Mesendoderm (in vitro differentiated cells): Measurements from ENCODE around the gene PKLR.
"Not testable (repeated sequence)": the region's sequence is repeated elsewhere in the genome, so short reads cannot be mapped to it uniquely, and the experiment has no call there.

Experiments used
- DNase-seq: peaks from one replicate; pipeline ENCODE4 v3.0.0; 2013
- H2AK5ac ChIP-seq: 2 replicates; pipeline ENCODE4 v1.6.1; 2013; ENCODE audit warnings: low read length, inconsistent platforms
- H2BK120ac ChIP-seq: 2 replicates; pipeline ENCODE4 v1.6.1; 2013; ENCODE audit warnings: low read depth, mild to moderate bottlenecking, low read length, moderate library complexity, mixed read lengths
- H2BK15ac ChIP-seq: replicated peaks from 2 replicates; pipeline ENCODE4 v1.6.1; 2013; ENCODE audit warnings: low read depth, mild to moderate bottlenecking, moderate library complexity
- H2BK5ac ChIP-seq: 2 replicates; pipeline ENCODE4 v1.6.1; 2013; ENCODE audit warnings: low read length, inconsistent platforms
- H3K18ac ChIP-seq: 2 replicates; pipeline ENCODE4 v1.6.1; 2013; ENCODE audit warnings: mild to moderate bottlenecking, low read length, mixed read lengths
- H3K23ac ChIP-seq: one replicate; pipeline ENCODE4 v1.6.1; 2013; ENCODE audit warnings: low read length
- H3K27ac ChIP-seq: 2 replicates; pipeline ENCODE4 v1.5.1; 2013; ENCODE audit warnings: low read depth, mild to moderate bottlenecking, inconsistent platforms, low read length, moderate library complexity
- H3K27me3 ChIP-seq: 2 replicates; pipeline ENCODE4 v1.6.1; 2013; ENCODE audit warnings: low read length, control low read depth, mild to moderate bottlenecking, inconsistent platforms; ENCODE audit not compliant: insufficient read depth, poor library complexity
- H3K36me3 ChIP-seq: 2 replicates; pipeline ENCODE4 v1.6.1; 2013; ENCODE audit warnings: low read length, inconsistent platforms; ENCODE audit not compliant: control insufficient read depth, insufficient read depth
- H3K4ac ChIP-seq: one replicate; pipeline ENCODE4 v1.6.1; 2013; ENCODE audit warnings: low read depth, mild to moderate bottlenecking, low read length, moderate library complexity
- H3K4me1 ChIP-seq: 2 replicates; pipeline ENCODE4 v1.6.1; 2013; ENCODE audit warnings: low read depth, low read length, inconsistent platforms; ENCODE audit not compliant: control insufficient read depth
- H3K4me2 ChIP-seq: 2 replicates; pipeline ENCODE4 v1.6.1; 2013; ENCODE audit warnings: low read length
- H3K4me3 ChIP-seq: 2 replicates; pipeline ENCODE4 v1.5.1; 2013; ENCODE audit warnings: mild to moderate bottlenecking, low read length
- H3K56ac ChIP-seq: one replicate; pipeline ENCODE4 v1.6.1; 2013; ENCODE audit warnings: low read length
- H3K79me1 ChIP-seq: 2 replicates; pipeline ENCODE4 v1.6.1; 2013; ENCODE audit warnings: low read length, inconsistent platforms
- H3K79me2 ChIP-seq: 2 replicates; pipeline ENCODE4 v1.6.1; 2013; ENCODE audit warnings: mild to moderate bottlenecking, low read length; ENCODE audit not compliant: control insufficient read depth, insufficient read depth
- H3K9ac ChIP-seq: 2 replicates; pipeline ENCODE4 v1.6.1; 2013; ENCODE audit warnings: low read length, inconsistent platforms
- H4K5ac ChIP-seq: one replicate; pipeline ENCODE4 v1.6.1; 2013; ENCODE audit warnings: low read length
- H4K8ac ChIP-seq: one replicate; pipeline ENCODE4 v1.6.1; 2013; ENCODE audit warnings: low read depth, mild to moderate bottlenecking, control low read depth, low read length, moderate library complexity
- WGBS: extraction: QIAGEN DNeasy Blood & Tissue Kit; methylation state at CpG from one replicate; pipeline ENCODE4 v1.1.7; 2013; ENCODE audit warnings: low lambda C conversion rate, missing lambda C conversion rate; ENCODE audit not compliant: insufficient coverage; ENCODE audit errors: extremely low coverage; 5-methylcytosine and 5-hydroxymethylcytosine counted together

The PKLR gene

DNA sequence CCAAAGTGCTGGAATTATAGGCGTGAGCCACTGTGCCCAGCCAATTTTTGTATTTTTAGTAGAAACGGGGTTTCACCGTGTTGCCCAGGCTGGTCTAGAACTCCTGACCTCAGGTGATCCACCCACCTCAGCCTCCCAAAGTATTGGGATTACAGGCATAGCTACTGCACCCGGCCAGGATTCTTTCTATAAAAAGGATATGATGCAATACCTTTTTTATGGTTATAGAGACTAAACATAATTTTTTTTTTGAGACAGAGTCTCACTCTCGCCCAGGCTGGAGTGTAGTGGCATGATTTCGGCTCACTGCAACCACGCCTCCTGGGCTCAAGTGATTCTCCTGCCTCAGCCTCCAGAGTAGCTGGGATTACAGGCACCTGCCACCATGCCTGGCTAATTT, 27.6 kb upstream of the PKLR start:
- H2BK120ac ChIP-seq, H3K36me3 ChIP-seq, H3K4me1 ChIP-seq, H2BK15ac ChIP-seq, H3K9ac ChIP-seq, H3K56ac ChIP-seq, H2AK5ac ChIP-seq, H3K18ac ChIP-seq, H4K8ac ChIP-seq, H3K79me1 ChIP-seq, H3K27ac ChIP-seq, H3K4me2 ChIP-seq, H3K4ac ChIP-seq, DNase-seq, H3K4me3 ChIP-seq, H2BK5ac ChIP-seq, H3K27me3 ChIP-seq, H3K23ac ChIP-seq, H3K79me2 ChIP-seq, H4K5ac ChIP-seq: not testable (repeated sequence)
- WGBS, result no CpG with 5 or more reads among the region's 7 CpGs

DNA sequence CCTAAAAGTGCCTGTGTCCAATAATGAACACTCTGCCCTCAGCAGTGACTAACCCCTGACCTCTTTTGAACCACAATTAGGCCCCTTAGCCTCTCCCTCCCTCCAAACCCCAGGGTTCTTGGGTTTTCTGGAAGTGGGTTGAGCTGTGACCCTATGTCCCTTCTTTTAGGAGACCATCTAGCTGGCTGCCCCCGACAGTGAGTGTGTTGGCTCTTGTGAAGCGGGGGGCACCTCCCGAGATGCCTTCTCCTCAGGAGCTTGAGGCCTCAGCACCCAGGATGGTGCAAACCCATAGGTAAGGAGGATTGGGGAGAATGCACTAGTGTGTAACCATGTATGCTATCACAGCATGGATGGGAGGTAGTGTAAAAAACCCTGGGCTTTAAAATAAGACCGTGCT, 26.7 kb upstream of the PKLR start:
- Histone ChIP-seq H2AK5ac (no peak overlapping the region), H3K36me3 (peaks cover 7% of the 10 kb centered on the region), H2BK5ac (no peak overlapping the region), H2BK120ac (no peak overlapping the region), H3K23ac (no peak overlapping the region), H3K27ac (no peak overlapping the region), H3K27me3 (no peaks in the 10 kb centered on the region), H3K56ac (no peak overlapping the region), H3K79me1 (peaks cover 4% of the 10 kb centered on the region), H3K79me2 (no peaks in the 10 kb centered on the region), H4K5ac (no peak overlapping the region), H3K18ac (no peak overlapping the region), H2BK15ac (no peak overlapping the region), H4K8ac (no peak overlapping the region), H3K4me2 (no peak overlapping the region), H3K4ac (no peak overlapping the region), H3K4me1 (peaks cover 2% of the 10 kb centered on the region), H3K4me3 (no peak overlapping the region), H3K9ac (no peak overlapping the region)
- DNase-seq, result no peak
- no CpG with 5 or more reads among the region's 4 CpGs for WGBS

DNA sequence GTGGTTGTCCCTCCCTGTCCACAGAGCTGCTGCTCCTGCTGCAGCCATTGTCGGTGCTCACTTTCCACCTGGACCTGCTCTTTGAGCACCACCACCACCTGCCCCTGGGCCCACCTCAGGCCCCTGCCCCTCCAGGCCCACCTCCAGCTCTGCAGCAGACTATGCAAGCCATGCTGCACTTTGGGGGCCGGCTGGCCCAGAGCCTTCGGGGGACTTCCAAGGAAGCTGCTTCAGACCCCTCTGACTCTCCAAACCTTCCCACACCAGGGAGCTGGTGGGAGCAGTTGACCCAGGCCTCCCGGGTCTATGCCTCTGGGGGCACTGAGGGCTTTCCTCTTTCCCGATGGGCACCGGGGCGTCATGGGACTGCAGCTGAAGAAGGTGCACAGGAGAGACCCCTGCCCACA, 25.4 kb upstream of the PKLR start:
- Histone ChIP-seq H4K5ac (no peak overlapping the region), H3K4ac (no peak overlapping the region), H4K8ac (no peak overlapping the region), H3K4me1 (peaks cover 6% of the 10 kb centered on the region), H3K56ac (no peak overlapping the region), H3K79me2 (no peaks in the 10 kb centered on the region), H3K9ac (no peak overlapping the region), H2AK5ac (no peak overlapping the region), H3K27me3 (no peaks in the 10 kb centered on the region), H3K4me3 (no peak overlapping the region), H3K27ac (no peak overlapping the region), H3K79me1 (peaks cover 4% of the 10 kb centered on the region), H3K23ac (no peak overlapping the region), H3K4me2 (no peak overlapping the region), H2BK5ac (no peak overlapping the region), H2BK15ac (no peak overlapping the region), H2BK120ac (no peak overlapping the region), H3K36me3 (peaks cover 7% of the 10 kb centered on the region), H3K18ac (no peak overlapping the region)
- WGBS, result no CpG with 5 or more reads among the region's 7 CpGs
- DNase-seq, result no peak

DNA sequence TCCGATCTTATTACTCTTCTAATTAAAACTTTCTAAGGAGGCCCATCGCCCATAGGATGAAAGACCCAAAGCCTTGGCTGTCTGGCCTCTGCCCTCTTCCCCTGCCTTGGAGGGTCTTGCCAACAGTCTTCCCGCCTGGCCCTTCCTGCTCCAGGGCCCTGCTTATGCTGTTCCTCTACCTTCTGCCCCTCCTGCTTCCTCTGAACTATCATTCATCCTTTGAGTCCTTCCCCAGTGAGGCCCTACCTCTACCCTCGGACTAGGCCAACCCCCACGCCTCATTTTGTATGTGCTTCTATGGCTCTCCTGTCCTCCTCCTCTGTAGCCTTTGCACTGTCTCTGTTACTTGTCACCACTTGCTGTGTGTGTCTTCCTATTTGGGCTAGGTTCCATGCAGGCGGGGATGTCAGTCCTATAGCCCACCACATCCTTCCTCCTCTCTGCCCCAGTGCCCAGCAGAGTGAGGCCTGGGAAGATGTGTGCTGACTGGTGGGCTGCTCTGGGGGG, 24.8 kb upstream of the PKLR start:
- Histone ChIP-seq H2BK120ac (no peak overlapping the region), H3K18ac (no peak overlapping the region), H3K4me2 (no peak overlapping the region), H2AK5ac (no peak overlapping the region), H2BK5ac (no peak overlapping the region), H3K4me3 (no peak overlapping the region), H3K27me3 (no peaks in the 10 kb centered on the region), H2BK15ac (no peak overlapping the region), H4K8ac (no peak overlapping the region), H3K36me3 (peaks cover 7% of the 10 kb centered on the region), H3K23ac (no peak overlapping the region), H3K27ac (no peak overlapping the region), H4K5ac (no peak overlapping the region), H3K4me1 (peaks cover 6% of the 10 kb centered on the region), H3K79me1 (peaks cover 4% of the 10 kb centered on the region), H3K9ac (peak overlapping the region; percentile 93), H3K56ac (peak overlapping the region; percentile 95), H3K4ac (no peak overlapping the region), H3K79me2 (no peaks in the 10 kb centered on the region)
- no CpG with 5 or more reads among the region's 6 CpGs for WGBS
- DNase-seq, result no peak

DNA sequence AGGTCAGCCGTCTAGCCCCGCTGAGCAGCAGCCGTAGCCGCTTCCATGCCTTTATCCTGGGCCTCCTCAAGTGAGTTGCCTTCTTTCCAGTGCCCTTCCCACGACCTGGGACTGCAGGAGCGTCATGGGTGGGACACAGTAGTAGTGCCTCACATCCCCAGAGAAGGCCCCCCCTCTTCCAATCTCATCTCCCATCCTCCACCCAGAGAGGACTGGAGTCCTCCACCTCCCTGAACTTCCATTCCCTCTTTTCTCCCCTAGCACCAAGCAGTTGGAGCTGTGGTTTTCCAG, 24.3 kb upstream of the PKLR start:
- Histone ChIP-seq H2BK120ac (no peak overlapping the region), H3K36me3 (peaks cover 5% of the 10 kb centered on the region), H3K18ac (peak overlapping the region; percentile 12), H3K4me1 (peaks cover 6% of the 10 kb centered on the region), H3K27me3 (no peaks in the 10 kb centered on the region), H2AK5ac (peak overlapping the region; percentile 14), H3K4me2 (peak overlapping the region; percentile 60), H3K79me1 (peaks cover 4% of the 10 kb centered on the region), H3K79me2 (no peaks in the 10 kb centered on the region), H3K4me3 (peak overlapping the region; percentile 92), H3K23ac (no peak overlapping the region), H2BK5ac (peak overlapping the region; percentile 31), H4K8ac (no peak overlapping the region), H3K4ac (no peak overlapping the region), H3K9ac (peak overlapping the region; percentile 93), H3K56ac (peak overlapping the region; percentile 95), H3K27ac (no peak overlapping the region), H4K5ac (no peak overlapping the region), H2BK15ac (no peak overlapping the region)
- no CpG with 5 or more reads among the region's 6 CpGs for WGBS
- no peak for DNase-seq
